Right kidney (tissue), 1 donor: ENCODE measurements around the gene TMEM176B.

Experiments used
- DNase-seq: peaks from one replicate; pipeline ENCODE4 v3.0.0-alpha.2; 2016

TMEM176B gene

GRCh38 chr7:150754951-150755350 lies 45.2 kb downstream of the TMEM176B start:
- DNase-seq = no peak

GRCh38 chr7:150753826-150754603 lies 46.1 kb downstream of the TMEM176B start:
- no peak for DNase-seq

- no peak for DNase-seq
Measured at GRCh38 chr7:150753239-150753638, 46.9 kb downstream of the TMEM176B start.

- DNase-seq = no peak
Measured at GRCh38 chr7:150751702-150752101, 48.5 kb downstream of the TMEM176B start.

- no peak for DNase-seq
Measured at GRCh38 chr7:150748376-150748775, 51.8 kb downstream of the TMEM176B start.

GRCh38 chr7:150746921-150747320 lies 53.2 kb downstream of the TMEM176B start:
- DNase-seq = no peak

GRCh38 chr7:150745876-150746275 lies 54.3 kb downstream of the TMEM176B start:
- no peak for DNase-seq

- no peak for DNase-seq
Measured at GRCh38 chr7:150745086-150745485, 55.1 kb downstream of the TMEM176B start.

- no peak for DNase-seq
Measured at GRCh38 chr7:150744041-150744656, 56.0 kb downstream of the TMEM176B start.

- no peak for DNase-seq
Measured at GRCh38 chr7:150742286-150742968, 57.7 kb downstream of the TMEM176B start.
